Renal pelvis (tissue), 4 donors: ENCODE measurements around the gene RBM41. TPM values are rescaled to one million over a fixed set of nuclear protein-coding genes. Genes with fewer than 3 reads are reported as not detected.
A peak's percentile ranks its signal among the peaks of the same experiment; 100 is the strongest.

Experiments
- DNase-seq: peaks from one replicate; pipeline ENCODE4 v3.0.0-alpha.2; 2013
- polyA plus RNA-seq, 3 donors: library from polyadenylated mRNA; unstranded; fragments of 120-200 nt; gene quantifications; one replicate each; pipeline ENCODE4 v1.2.1, GENCODE V29; 2013; ENCODE audit not compliant: insufficient read length in 3 of 3

Gene RBM41
- polyA plus RNA-seq, 3 donors, result 18.8 to 34.6 (median 31.1) TPM

- DNase-seq, result no peak
These were observed 68.4 kb downstream of the RBM41 start for GRCh38 chrX:107050195-107050709.

- DNase-seq, result no peak
These were observed 71.0 kb downstream of the RBM41 start for GRCh38 chrX:107047622-107048021.

GRCh38 chrX:107029752-107030151, 88.9 kb downstream of the RBM41 start:
- DNase-seq, result no peak

GRCh38 chrX:107025545-107025944, 93.1 kb downstream of the RBM41 start:
- DNase-seq, result peak; percentile 10

GRCh38 chrX:107014936-107015335, 103.7 kb downstream of the RBM41 start:
- no peak for DNase-seq

Other genes with a start within 250 kb of the RBM41 start
- gene RIPPLY1, start 215.5 kb downstream of the RBM41 start, polyA plus RNA-seq, result 1 to 10 TPM; 2.6 to 4.0 (median 2.8) TPM
- 10 to 100 TPM; 66.9 to 81.2 (median 71.6) TPM for gene CLDN2, start 198.4 kb downstream of the RBM41 start, polyA plus RNA-seq
- gene MORC4, start 118.6 kb downstream of the RBM41 start, polyA plus RNA-seq, result 10 to 100 TPM; 18.3 to 20.8 (median 19.7) TPM
- 10 to 100 TPM; 10.8 to 17.9 (median 13.0) TPM for gene NUP62CL, start 87.6 kb upstream of the RBM41 start, polyA plus RNA-seq
- under 1 TPM in 2 of 3 donors, not detected in 1; 0.10 to 0.13 TPM for gene DNAAF6, start 87.8 kb upstream of the RBM41 start, polyA plus RNA-seq